GM23248 (cell line): ENCODE data around the gene GNAS-AS1. TPM values are rescaled to one million over a fixed set of nuclear protein-coding genes. Genes with fewer than 3 reads are reported as not detected.

ENCODE experiments used
- DNase-seq: peaks from one replicate; pipeline ENCODE4 v3.0.0-alpha.2; 2015
- H2AFZ ChIP-seq: fragments of 200-600 bp; sonication (generic); 2 replicates; pipeline ENCODE4 v1.6.1; 2016; ENCODE audit warnings: antibody characterized with exemption
- H3F3A ChIP-seq: fragments of 200-600 bp; sonication (generic); 2 replicates; pipeline ENCODE4 v1.6.1; 2016; ENCODE audit warnings: mild to moderate bottlenecking, antibody characterized with exemption, mixed run types; ENCODE audit not compliant: insufficient read depth
- H3K27ac ChIP-seq: fragments of 200-600 bp; sonication (generic); 2 replicates; pipeline ENCODE4 v1.5.1; 2016; ENCODE audit warnings: mild to moderate bottlenecking
- H3K27me3 ChIP-seq: fragments of 200-600 bp; sonication (generic); replicated peaks from 2 replicates; pipeline ENCODE4 v1.6.1; 2016; ENCODE audit warnings: mild to moderate bottlenecking; ENCODE audit not compliant: insufficient read depth
- H3K36me3 ChIP-seq: fragments of 200-600 bp; sonication (generic); 2 replicates; pipeline ENCODE4 v1.6.1; 2016; ENCODE audit warnings: low read depth, mild to moderate bottlenecking
- H3K4me1 ChIP-seq: fragments of 200-600 bp; sonication (generic); 2 replicates; pipeline ENCODE4 v1.6.1; 2016; ENCODE audit warnings: mild to moderate bottlenecking; ENCODE audit not compliant: insufficient read depth
- H3K4me2 ChIP-seq: fragments of 200-600 bp; sonication (generic); one replicate; pipeline ENCODE4 v1.6.1; 2016; ENCODE audit warnings: mild to moderate bottlenecking; ENCODE audit not compliant: unreplicated experiment
- H3K4me3 ChIP-seq: fragments of 200-600 bp; sonication (generic); 2 replicates; pipeline ENCODE4 v1.5.1; 2016; ENCODE audit warnings: mild to moderate bottlenecking
- H3K79me2 ChIP-seq: fragments of 200-600 bp; sonication (generic); 2 replicates; pipeline ENCODE4 v1.6.1; 2016; ENCODE audit warnings: mild to moderate bottlenecking; ENCODE audit not compliant: insufficient read depth
- H3K9ac ChIP-seq: fragments of 200-600 bp; sonication (generic); 2 replicates; pipeline ENCODE4 v1.6.1; 2016; ENCODE audit warnings: mild to moderate bottlenecking
- H3K9me2 ChIP-seq: fragments of 200-600 bp; sonication (generic); 2 replicates; pipeline ENCODE4 v1.6.1; 2016; ENCODE audit warnings: mixed run types, mild to moderate bottlenecking, moderate library complexity; ENCODE audit not compliant: insufficient read depth
- H3K9me3 ChIP-seq: fragments of 200-600 bp; sonication (generic); one replicate; pipeline ENCODE4 v1.6.1; 2017; ENCODE audit warnings: low read depth
- H4K20me1 ChIP-seq: fragments of 200-600 bp; sonication (generic); 2 replicates; pipeline ENCODE4 v1.6.0; 2016; ENCODE audit not compliant: insufficient read depth
- EZH2 ChIP-seq: fragments of 200-600 bp; sonication (generic); IDR thresholded peaks from 2 replicates; pipeline ENCODE4 v1.6.1; 2018; ENCODE audit warnings: antibody characterized with exemption, mild to moderate bottlenecking; ENCODE audit not compliant: insufficient read depth, poor library complexity, severe bottlenecking
- EZH2phosphoT487 ChIP-seq: fragments of 200-600 bp; sonication (generic); IDR thresholded peaks from 2 replicates; pipeline ENCODE4 v1.6.1; 2018; ENCODE audit warnings: antibody characterized with exemption, moderate library complexity, mild to moderate bottlenecking, low read depth; ENCODE audit not compliant: insufficient read depth
- WGBS, 2 experiments: methylation state at CpG; one replicate each; pipeline ENCODE4 v1.1.6; 2015 to 2017; ENCODE audit warnings: low lambda C conversion rate in 2 of 2, low coverage in 1 of 2; ENCODE audit errors: missing lambda C conversion rate in 2 of 2; 5-methylcytosine and 5-hydroxymethylcytosine counted together
- in situ Hi-C: fragments of 300-500 bp; cut with MboI; formaldehyde crosslinking; loops from 2 replicates; pipeline ENCODE4 v1.15.0; 2020
- polyA plus RNA-seq: library from polyadenylated mRNA; unstranded; fragments of >200 nt; fragmentation: Nextera tagmentation; extraction: Ambion mirVana; gene quantifications from 2 replicates; pipeline ENCODE4 v1.2.1, GENCODE V29; 2016
- total RNA-seq: library from RNA; depleted of rRNA; stranded (reverse); fragments of >200 nt; shearing (Covaris generic); gene quantifications from 2 replicates; pipeline ENCODE4 v1.2.3, GENCODE V29; 2014

Gene GNAS-AS1
- total and polyA plus RNA-seq, 2 experiments from 2014 or later: 0.97 to 1.0 TPM

DNA sequence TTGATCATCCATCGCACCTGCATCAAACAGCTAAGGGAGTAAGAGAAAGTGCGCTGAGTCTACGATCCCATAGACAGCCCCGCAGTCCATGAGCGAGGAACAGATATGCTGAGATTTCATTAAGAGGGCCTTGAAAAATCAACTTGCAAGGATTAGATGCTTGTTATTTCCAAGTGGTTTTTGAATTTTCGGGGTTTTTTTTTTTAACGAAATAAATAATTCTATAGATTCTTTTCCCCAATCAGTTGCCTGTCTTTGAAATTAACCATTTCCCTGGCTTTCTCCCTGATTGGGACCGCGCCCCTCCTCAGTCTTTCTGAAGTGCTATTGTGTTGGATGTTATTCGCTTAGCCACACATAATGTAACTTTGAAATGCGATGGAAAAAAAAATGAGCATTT, 48.6 kb downstream of the GNAS-AS1 start:
- Histone ChIP-seq H3K9ac (no peak overlapping the region), H4K20me1 (no peaks in the 10 kb centered on the region), H3F3A (no peaks in the 10 kb centered on the region), H3K9me3 (no peaks in the 10 kb centered on the region), H3K79me2 (no peaks in the 10 kb centered on the region), H3K4me1 (no peaks in the 10 kb centered on the region), H3K36me3 (no peaks in the 10 kb centered on the region), H3K4me3 (no peak overlapping the region), H3K9me2 (no peaks in the 10 kb centered on the region), H3K27ac (no peak overlapping the region), H2AFZ (no peak overlapping the region), H3K27me3 (peaks cover 48% of the 10 kb centered on the region), H3K4me2 (no peak overlapping the region)
- DNase-seq: no peak
- in situ Hi-C loops: no loop called here
- WGBS, 2 experiments: 71 to 72% methylated on average over 11 of the region's 11 CpGs
- no peak for TF ChIP-seq EZH2
- TF ChIP-seq EZH2phosphoT487: no peak

- no peak overlapping the region for H2AFZ ChIP-seq
- H3K27ac ChIP-seq: no peak overlapping the region
- no peaks in the 10 kb centered on the region for H3K4me1 ChIP-seq
- no peaks in the 10 kb centered on the region for H4K20me1 ChIP-seq
- no peak for DNase-seq
- no peak overlapping the region for H3K9ac ChIP-seq
- H3K27me3 ChIP-seq: peaks cover 42% of the 10 kb centered on the region
- no peaks in the 10 kb centered on the region for H3K36me3 ChIP-seq
- H3K4me3 ChIP-seq: no peak overlapping the region
- 70 to 77% methylated on average over 22 of the region's 22 CpGs for WGBS, 2 experiments
- no peaks in the 10 kb centered on the region for H3K79me2 ChIP-seq
- H3K9me3 ChIP-seq: no peaks in the 10 kb centered on the region
- TF ChIP-seq EZH2phosphoT487: no peak
- TF ChIP-seq EZH2: no peak
- H3K4me2 ChIP-seq: no peak overlapping the region
- H3K9me2 ChIP-seq: no peaks in the 10 kb centered on the region
- no peaks in the 10 kb centered on the region for H3F3A ChIP-seq
- in situ Hi-C loops: no loop called here
Measured at GRCh38 chr20:58800134-58800871, 50.4 kb downstream of the GNAS-AS1 start.

- Histone ChIP-seq H3K27ac (no peak overlapping the region), H3K36me3 (no peaks in the 10 kb centered on the region), H3K9ac (no peak overlapping the region), H3K4me2 (no peak overlapping the region), H2AFZ (no peak overlapping the region), H3K79me2 (no peaks in the 10 kb centered on the region), H3K9me3 (no peaks in the 10 kb centered on the region), H4K20me1 (no peaks in the 10 kb centered on the region), H3K27me3 (peaks cover 35% of the 10 kb centered on the region), H3K4me1 (no peaks in the 10 kb centered on the region), H3K4me3 (no peak overlapping the region), H3K9me2 (no peaks in the 10 kb centered on the region), H3F3A (no peaks in the 10 kb centered on the region)
- peak; percentile 43 for DNase-seq
- in situ Hi-C loops: no loop called here
- TF ChIP-seq EZH2 (no peak), EZH2phosphoT487 (no peak)
- WGBS, 2 experiments: 47% methylated on average over 26 of the region's 26 CpGs
Measured at GRCh38 chr20:58797371-58798338, 53.0 kb downstream of the GNAS-AS1 start.

- peaks cover 35% of the 10 kb centered on the region for H3K27me3 ChIP-seq
- in situ Hi-C loops: no loop called here
Measured at GRCh38 chr20:58795923-58796245, 54.8 kb downstream of the GNAS-AS1 start.

More at GRCh38 chr20:58795923-58796245, 54.8 kb downstream of the GNAS-AS1 start:
- H4K20me1 ChIP-seq: no peaks in the 10 kb centered on the region
- no peaks in the 10 kb centered on the region for H3F3A ChIP-seq
- H3K9ac ChIP-seq: no peak overlapping the region
- H3K9me2 ChIP-seq: no peaks in the 10 kb centered on the region
- H3K4me3 ChIP-seq: no peak overlapping the region
- H3K79me2 ChIP-seq: no peaks in the 10 kb centered on the region
- no peak overlapping the region for H3K27ac ChIP-seq
- TF ChIP-seq EZH2 (no peak), EZH2phosphoT487 (no peak)
- no peak for DNase-seq
- no peak overlapping the region for H2AFZ ChIP-seq
- H3K9me3 ChIP-seq: no peaks in the 10 kb centered on the region
- H3K4me2 ChIP-seq: no peak overlapping the region
- H3K36me3 ChIP-seq: no peaks in the 10 kb centered on the region
- WGBS, 2 experiments: 68 to 85% methylated on average over 6 of the region's 6 CpGs
- no peaks in the 10 kb centered on the region for H3K4me1 ChIP-seq
